NB4 (cell line): ENCODE results near the gene NBEAL2.

ENCODE experiments used
- CTCF ChIP-seq: IDR thresholded peaks from one replicate; pipeline ENCODE4 v1.5.1; 2012; ENCODE audit warnings: low read depth, low read length
- POLR2A ChIP-seq: IDR thresholded peaks from 2 replicates; pipeline ENCODE4 v1.6.1; 2011; ENCODE audit warnings: mild to moderate bottlenecking; ENCODE audit not compliant: insufficient read length; ENCODE audit errors: extremely low read depth

GRCh38 chr3:47016934-47017435 lies 37.5 kb downstream of the NBEAL2 start:
- TF ChIP-seq POLR2A (no peak), CTCF (no peak)
